WI38 (cell line): ENCODE measurements around the gene TK1.

Experiments used
- H3K4me3 ChIP-seq: 2 replicates; pipeline ENCODE4 v1.5.1; 2011; ENCODE audit warnings: low read depth, mild to moderate bottlenecking, control low read depth, low read length
- TF ChIP-seq, protein P1 (sequence below): IDR thresholded peaks from 2 replicates; pipeline ENCODE4 v1.5.1; 2012; ENCODE audit warnings: low read depth, mild to moderate bottlenecking, control low read depth, low read length

The TK1 gene

DNA sequence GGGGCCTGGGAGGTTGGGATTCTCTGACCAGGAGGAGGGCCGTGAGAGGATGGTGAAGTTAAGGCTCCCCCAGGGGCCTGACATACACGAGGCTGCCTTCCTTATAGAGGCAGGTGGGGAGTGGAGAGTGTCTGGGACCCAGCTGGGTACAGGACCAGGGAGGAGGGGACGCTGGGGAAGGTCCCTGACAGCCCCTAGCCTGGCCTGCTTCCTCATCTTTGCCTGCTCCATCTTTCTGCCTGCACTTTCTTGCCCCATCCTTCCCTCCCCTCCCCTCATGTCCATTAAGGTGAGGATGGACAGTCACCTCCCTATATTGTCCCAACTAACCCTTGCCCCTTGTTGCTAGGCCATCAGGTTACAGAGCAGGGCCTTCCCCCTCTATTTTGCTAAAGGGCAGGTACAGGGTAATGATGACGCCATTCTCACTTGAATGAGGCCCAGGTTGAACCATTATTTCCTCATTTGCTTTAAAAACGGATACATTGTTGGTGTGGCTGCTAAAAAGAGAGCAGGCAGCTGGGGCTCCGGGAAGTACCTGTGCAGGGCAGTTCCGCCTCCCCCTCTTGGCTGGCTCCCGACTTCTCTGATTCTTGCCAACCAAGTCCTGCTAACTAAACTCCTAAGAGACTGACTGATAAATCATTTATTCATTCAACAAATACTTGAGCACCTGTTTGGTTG is 39.4 kb downstream of the TK1 start:
- no peak overlapping the region for H3K4me3 ChIP-seq
- TF ChIP-seq, protein P1, sequence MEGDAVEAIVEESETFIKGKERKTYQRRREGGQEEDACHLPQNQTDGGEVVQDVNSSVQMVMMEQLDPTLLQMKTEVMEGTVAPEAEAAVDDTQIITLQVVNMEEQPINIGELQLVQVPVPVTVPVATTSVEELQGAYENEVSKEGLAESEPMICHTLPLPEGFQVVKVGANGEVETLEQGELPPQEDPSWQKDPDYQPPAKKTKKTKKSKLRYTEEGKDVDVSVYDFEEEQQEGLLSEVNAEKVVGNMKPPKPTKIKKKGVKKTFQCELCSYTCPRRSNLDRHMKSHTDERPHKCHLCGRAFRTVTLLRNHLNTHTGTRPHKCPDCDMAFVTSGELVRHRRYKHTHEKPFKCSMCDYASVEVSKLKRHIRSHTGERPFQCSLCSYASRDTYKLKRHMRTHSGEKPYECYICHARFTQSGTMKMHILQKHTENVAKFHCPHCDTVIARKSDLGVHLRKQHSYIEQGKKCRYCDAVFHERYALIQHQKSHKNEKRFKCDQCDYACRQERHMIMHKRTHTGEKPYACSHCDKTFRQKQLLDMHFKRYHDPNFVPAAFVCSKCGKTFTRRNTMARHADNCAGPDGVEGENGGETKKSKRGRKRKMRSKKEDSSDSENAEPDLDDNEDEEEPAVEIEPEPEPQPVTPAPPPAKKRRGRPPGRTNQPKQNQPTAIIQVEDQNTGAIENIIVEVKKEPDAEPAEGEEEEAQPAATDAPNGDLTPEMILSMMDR: no peak

DNA sequence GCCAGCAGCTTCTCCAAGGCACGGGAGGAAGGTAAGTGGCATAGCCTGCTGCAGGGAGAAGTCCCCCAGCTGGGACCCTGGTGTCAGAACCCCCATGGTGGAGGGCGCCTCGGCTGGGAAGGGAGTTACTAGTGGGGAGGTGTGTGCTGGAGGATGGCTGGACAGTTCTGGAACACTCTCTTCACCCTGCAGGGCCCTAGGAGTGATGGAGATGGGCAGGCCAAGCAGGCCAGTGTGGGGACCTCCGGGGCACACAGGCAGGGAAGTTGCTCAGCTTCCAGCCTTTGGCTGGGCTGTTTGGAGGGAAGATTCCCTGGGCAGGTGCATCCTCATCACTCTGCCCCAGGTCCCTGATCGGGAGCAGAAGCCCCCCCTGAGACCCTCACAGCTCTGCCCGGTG is 40.0 kb downstream of the TK1 start:
- H3K4me3 ChIP-seq: no peak overlapping the region
- TF ChIP-seq, protein P1: no peak

DNA sequence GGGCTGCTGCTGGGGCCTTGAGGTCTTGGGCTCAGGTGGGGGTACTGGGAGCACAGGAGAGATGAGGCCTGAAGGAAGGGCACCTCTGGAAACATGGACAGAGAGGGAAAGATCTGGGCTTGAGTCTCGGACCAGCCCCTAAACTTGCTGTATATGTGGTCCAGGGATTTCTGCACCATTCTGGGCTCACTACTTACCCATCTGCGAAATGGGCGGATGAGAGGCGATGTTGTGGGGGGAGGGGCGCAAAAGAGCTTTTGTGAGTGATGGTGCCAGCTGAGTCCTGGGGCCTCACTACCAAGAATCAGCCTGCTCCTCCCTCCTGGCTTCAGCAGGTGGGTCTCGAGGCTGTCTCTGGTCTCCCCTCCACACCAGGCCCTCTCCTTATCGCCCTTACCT is 40.4 kb downstream of the TK1 start:
- TF ChIP-seq, protein P1: no peak

DNA sequence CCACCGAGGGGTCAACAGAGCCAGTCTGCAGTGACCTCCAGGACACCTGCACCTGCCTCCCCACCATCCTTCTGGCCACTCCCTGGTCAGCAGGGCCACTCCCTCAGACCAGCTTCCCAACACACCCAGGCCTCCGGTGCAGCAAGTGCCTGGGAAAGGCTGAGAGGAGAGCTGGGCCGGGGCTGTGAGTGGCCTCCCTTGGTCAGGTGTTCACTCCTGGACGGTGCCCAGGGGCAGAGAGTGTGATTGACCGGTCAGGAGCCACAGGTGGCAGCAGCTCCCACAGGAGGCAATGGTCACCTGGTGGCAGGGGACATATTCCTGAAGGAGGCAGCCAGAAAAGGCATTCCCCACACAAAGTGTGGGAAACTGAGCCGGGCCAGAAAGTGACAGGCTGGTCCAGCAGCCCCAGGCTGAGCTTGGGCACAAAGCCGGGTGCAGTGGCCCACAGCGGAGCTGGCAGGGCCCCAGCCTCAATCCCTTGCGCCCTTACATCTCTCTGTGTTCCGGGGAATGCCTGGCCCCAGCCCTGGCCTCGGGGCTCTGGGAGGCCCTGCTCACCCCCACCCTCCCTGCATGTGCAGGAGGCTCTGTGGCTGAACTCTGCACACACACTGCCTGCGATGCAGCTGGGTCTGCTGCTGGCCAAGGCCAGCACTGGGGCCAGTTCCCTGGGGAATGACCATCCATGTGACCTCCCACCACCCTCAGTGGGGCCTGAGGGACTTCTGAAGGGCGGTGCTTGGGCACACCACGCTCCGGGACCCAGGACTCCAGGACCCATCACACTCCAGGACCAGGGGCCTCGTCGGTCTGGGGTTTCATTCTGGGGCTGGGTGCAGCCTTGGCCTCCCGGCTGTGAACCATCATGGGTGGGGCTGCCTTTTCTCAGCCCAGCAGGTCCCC is 41.9 kb downstream of the TK1 start:
- TF ChIP-seq, protein P1: no peak
- H3K4me3 ChIP-seq: no peak overlapping the region

More for the DNA sequence above, 40.4 kb downstream of the TK1 start:
- H3K4me3 ChIP-seq: no peak overlapping the region

DNA sequence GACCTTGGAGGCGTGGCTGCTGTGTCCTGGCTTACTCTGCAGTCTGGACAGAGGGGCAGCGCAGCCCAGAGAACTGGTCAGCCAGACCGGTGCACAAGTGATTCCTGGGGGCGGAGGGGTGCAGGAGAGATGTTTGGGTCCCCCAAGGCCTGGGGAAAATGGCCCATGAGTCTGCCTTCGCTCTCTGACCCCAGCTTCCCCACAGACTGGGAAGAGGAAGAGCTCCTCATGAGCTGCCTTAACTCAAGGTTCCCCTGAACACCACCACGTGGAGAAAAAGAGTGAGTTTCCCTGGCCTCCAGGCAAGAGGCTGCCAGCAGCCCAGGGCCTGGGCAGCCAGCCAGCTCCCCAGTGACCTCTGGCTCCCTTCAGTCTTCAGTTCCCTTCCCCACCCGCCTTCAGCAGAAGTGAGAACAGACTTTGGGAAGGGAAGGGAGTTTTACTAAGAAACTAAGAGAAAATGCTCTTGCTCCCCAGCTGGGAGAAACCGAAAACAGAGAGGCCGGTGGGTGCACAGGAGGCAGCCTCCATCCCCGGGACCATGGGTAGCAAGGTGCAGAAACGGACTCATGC is 42.6 kb downstream of the TK1 start:
- no peak overlapping the region for H3K4me3 ChIP-seq
- TF ChIP-seq, protein P1: no peak

DNA sequence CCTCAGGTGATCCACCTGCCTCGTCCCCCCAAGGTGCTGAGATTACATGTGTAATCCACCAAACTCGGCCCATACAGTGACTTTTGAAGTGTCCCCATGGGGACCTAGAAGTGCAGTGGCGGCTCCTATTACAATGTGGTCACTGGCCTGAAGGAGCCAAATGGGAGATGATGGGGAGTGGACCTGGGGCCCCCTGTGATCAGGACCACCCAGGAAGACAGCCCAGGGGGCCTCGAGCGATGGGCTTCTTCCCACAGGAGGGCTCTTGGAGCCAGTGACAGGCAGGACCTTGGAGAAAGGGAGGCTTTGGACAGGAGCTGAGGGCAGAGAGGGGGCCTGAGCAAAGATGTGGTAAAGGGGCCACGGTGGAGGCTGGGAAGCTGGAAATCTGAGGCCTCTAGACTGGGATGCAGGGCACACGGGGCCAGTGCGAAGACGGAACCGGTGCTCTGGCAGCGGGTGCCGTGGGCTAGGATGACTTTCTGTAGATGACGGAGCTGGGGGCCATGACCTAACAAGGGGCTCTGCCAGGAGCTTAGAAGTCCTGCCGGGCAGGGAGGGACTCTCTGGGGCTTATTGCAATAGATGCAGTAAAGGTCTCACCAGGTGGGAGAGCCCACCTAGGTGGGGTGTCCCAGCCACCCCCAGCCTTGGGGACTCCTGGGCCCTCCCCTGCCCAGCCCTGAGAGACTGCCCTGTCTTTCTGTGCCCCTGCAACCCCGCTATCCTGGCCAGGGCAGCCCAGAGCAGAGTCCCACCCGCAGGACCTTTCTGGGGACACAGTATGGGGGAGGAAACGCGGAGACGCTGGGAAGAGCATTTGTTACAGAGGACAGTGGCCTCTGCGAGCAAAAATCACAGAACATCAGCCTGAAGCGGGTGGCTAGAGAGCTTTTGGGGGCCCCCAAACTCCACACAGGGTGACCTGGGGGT is 43.4 kb downstream of the TK1 start:
- TF ChIP-seq, protein P1: no peak
- H3K4me3 ChIP-seq: no peak overlapping the region
